ENCODE results near the gene GIGYF1.
"Not testable (repeated sequence)": the region's sequence is repeated elsewhere in the genome, so short reads cannot be mapped to it uniquely, and the experiment has no call there.

The GIGYF1 gene

GRCh38 chr7:100706672-100707311, 12.7 kb upstream of the GIGYF1 start:
- TF ChIP-seq CTCF (IDR thresholded peaks at IDR 0.05; ENCODE audit: insufficient read depth, low read depth, low read length, missing control alignments) = no peak
- H3K4me3 ChIP-seq (ENCODE audit: low read length) = peak overlapping the region; percentile 76
- DNase-seq (ENCODE audit: low read depth) = no peak

GRCh38 chr7:100705753-100706671, 12.0 kb upstream of the GIGYF1 start, which contains the start of gene POP7:
Gene POP7, plus strand, starts transcription at chr7:100706121. Its CDS starts 710 bp downstream, at chr7:100706831.
- TF ChIP-seq CTCF (IDR thresholded peaks at IDR 0.05; ENCODE audit: insufficient read depth, low read depth, low read length, missing control alignments) = no peak
- peak within 1 kb of the TSS; percentile 76 for H3K4me3 ChIP-seq (ENCODE audit: low read length)
- DNase-seq (ENCODE audit: low read depth) = peak; percentile 98

- peak overlapping the region; percentile 76 for H3K4me3 ChIP-seq (ENCODE audit: low read length)
- TF ChIP-seq CTCF (IDR thresholded peaks at IDR 0.05; ENCODE audit: insufficient read depth, low read depth, low read length, missing control alignments) = peak; percentile 79
- peak; percentile 63 for DNase-seq (ENCODE audit: low read depth)
These were observed 11.3 kb upstream of the GIGYF1 start for GRCh38 chr7:100705320-100705752.

GRCh38 chr7:100701089-100701488, 7.0 kb upstream of the GIGYF1 start:
- not testable (repeated sequence) for DNase-seq (ENCODE audit: low read depth); H3K4me3 ChIP-seq (ENCODE audit: low read length)

- no peak overlapping the region for H3K4me3 ChIP-seq (ENCODE audit: low read length)
- no peak for DNase-seq (ENCODE audit: low read depth)
- no peak for TF ChIP-seq CTCF (IDR thresholded peaks at IDR 0.05; ENCODE audit: insufficient read depth, low read depth, low read length, missing control alignments)
These were observed 5.0 kb upstream of the GIGYF1 start for GRCh38 chr7:100699018-100699417.

- no peak for DNase-seq (ENCODE audit: low read depth)
- no peak for TF ChIP-seq CTCF (IDR thresholded peaks at IDR 0.05; ENCODE audit: insufficient read depth, low read depth, low read length, missing control alignments)
- no peak overlapping the region for H3K4me3 ChIP-seq (ENCODE audit: low read length)
These were observed 2.1 kb upstream of the GIGYF1 start for GRCh38 chr7:100696123-100696521.

GRCh38 chr7:100693312-100694097, 545 bp downstream of the GIGYF1 start:
- DNase-seq (ENCODE audit: low read depth) = no peak
- H3K4me3 ChIP-seq (ENCODE audit: low read length) = peak overlapping the region; percentile 72
- TF ChIP-seq CTCF (IDR thresholded peaks at IDR 0.05; ENCODE audit: insufficient read depth, low read depth, low read length, missing control alignments) = no peak
